Measurements from ENCODE around the gene LENEP.

Gene LENEP

GRCh38 chr1:155023627-155024026 lies 30.2 kb downstream of the LENEP start:
- TF ChIP-seq, protein P1, sequence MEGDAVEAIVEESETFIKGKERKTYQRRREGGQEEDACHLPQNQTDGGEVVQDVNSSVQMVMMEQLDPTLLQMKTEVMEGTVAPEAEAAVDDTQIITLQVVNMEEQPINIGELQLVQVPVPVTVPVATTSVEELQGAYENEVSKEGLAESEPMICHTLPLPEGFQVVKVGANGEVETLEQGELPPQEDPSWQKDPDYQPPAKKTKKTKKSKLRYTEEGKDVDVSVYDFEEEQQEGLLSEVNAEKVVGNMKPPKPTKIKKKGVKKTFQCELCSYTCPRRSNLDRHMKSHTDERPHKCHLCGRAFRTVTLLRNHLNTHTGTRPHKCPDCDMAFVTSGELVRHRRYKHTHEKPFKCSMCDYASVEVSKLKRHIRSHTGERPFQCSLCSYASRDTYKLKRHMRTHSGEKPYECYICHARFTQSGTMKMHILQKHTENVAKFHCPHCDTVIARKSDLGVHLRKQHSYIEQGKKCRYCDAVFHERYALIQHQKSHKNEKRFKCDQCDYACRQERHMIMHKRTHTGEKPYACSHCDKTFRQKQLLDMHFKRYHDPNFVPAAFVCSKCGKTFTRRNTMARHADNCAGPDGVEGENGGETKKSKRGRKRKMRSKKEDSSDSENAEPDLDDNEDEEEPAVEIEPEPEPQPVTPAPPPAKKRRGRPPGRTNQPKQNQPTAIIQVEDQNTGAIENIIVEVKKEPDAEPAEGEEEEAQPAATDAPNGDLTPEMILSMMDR (IDR thresholded peaks at IDR 0.05; ENCODE audit: control insufficient read depth, extremely low read depth, insufficient read depth): no peak
- H3K4me3 ChIP-seq (ENCODE audit: low read depth, low read length): no peak overlapping the region
- DNase-seq (ENCODE audit: low read depth): no peak

- no peak overlapping the region for H3K4me3 ChIP-seq (ENCODE audit: low read depth, low read length)
- TF ChIP-seq, protein P1 (IDR thresholded peaks at IDR 0.05; ENCODE audit: control insufficient read depth, extremely low read depth, insufficient read depth): no peak
- no peak for DNase-seq (ENCODE audit: low read depth)
Observed at GRCh38 chr1:155024315-155024714, 30.9 kb downstream of the LENEP start.

DNA sequence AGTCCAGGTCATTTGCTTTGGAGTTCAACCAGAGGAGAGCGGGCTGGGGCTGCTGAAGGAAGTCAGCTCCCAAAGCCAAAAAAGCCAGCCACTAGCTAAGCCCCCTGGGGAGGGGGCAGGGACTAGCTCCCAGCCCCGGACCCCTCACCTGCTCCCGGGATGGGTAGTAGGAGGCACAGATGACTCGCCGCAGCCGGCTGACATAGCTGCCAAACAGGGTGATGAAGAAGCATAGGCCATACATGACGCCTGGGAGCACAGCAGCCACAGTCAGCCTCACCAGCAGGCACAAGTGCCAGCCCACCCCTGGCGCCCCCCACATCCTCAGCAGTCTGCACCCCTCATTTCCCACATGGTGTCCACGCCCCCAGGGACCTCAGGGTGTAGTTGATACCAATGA lies 32.8 kb downstream of the LENEP start:
- no peak overlapping the region for H3K4me3 ChIP-seq (ENCODE audit: low read depth, low read length)
- TF ChIP-seq, protein P1 (IDR thresholded peaks at IDR 0.05; ENCODE audit: control insufficient read depth, extremely low read depth, insufficient read depth): no peak
- DNase-seq (ENCODE audit: low read depth): no peak

DNA sequence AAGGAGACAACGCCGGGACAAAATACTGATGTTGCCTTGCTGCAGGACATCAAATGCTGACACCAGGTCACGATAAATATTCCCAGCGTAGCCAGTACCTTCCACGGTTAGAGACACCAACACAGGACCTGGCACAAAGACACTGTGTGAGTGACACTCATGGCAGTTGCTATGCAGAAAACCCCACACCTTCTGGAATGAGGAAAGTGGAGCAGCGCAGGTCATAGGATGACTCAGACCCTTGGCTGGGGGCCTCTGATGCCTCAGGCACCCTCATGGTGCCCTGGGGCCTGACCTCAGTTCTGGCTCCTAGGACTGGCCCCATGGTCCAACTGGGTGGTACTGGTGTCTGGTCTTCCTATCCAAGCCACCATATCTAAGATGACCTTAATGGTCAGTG lies 33.2 kb downstream of the LENEP start:
- no peak for DNase-seq (ENCODE audit: low read depth)
- H3K4me3 ChIP-seq (ENCODE audit: low read depth, low read length): no peak overlapping the region
- TF ChIP-seq, protein P1 (IDR thresholded peaks at IDR 0.05; ENCODE audit: control insufficient read depth, extremely low read depth, insufficient read depth): no peak

DNA sequence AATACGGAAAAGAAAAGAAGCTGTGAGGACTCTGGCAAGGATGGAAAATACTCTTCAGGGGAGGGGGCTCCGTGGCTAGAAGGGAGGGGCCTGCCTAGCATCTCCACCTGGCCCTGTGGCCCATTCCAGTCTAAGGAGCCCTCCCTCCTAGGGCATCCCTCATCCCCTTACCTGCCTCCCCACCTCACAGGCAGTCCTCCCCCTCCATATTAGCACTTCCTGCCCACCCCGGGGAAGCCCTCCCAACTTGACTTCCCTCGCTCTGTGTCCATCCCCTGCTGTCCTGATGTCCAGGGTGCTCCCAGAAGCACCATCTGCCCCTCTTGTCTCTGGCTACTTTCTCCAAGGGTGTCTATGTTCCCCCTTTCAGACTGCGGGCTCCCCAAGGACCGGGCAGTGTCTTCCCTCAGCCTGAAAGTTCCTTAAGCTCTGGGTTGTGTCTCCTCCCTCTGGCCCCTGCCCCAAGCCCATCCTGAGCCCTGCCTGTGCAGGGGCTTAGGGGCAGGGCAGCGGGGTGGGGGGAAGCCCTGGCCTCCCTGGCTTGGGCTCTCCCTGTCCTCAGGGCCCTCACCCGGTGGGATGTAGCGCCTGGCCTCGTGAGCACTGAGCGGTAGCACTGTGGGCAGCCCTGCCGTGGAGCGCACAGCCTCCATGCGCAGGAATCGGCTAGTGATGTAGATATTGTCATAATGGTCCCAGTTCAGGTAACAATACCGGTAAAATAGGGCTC lies 36.3 kb downstream of the LENEP start:
- TF ChIP-seq, protein P1 (IDR thresholded peaks at IDR 0.05; ENCODE audit: control insufficient read depth, extremely low read depth, insufficient read depth): no peak
- DNase-seq (ENCODE audit: low read depth): no peak
- H3K4me3 ChIP-seq (ENCODE audit: low read depth, low read length): no peak overlapping the region

GRCh38 chr1:155030243-155030795 lies 36.9 kb downstream of the LENEP start:
- H3K4me3 ChIP-seq (ENCODE audit: low read depth, low read length): no peak overlapping the region
- DNase-seq (ENCODE audit: low read depth): no peak
- TF ChIP-seq, protein P1 (IDR thresholded peaks at IDR 0.05; ENCODE audit: control insufficient read depth, extremely low read depth, insufficient read depth): no peak

- no peak for DNase-seq (ENCODE audit: low read depth)
- TF ChIP-seq, protein P1 (IDR thresholded peaks at IDR 0.05; ENCODE audit: control insufficient read depth, extremely low read depth, insufficient read depth): no peak
- H3K4me3 ChIP-seq (ENCODE audit: low read depth, low read length): no peak overlapping the region
Observed at GRCh38 chr1:155030899-155031298, 37.5 kb downstream of the LENEP start.

Data from LNCaP clone FGC (cell line).